ENCODE data around the gene MED20.
"Not testable (repeated sequence)": the region's sequence is repeated elsewhere in the genome, so short reads cannot be mapped to it uniquely, and the experiment has no call there.

DNA sequence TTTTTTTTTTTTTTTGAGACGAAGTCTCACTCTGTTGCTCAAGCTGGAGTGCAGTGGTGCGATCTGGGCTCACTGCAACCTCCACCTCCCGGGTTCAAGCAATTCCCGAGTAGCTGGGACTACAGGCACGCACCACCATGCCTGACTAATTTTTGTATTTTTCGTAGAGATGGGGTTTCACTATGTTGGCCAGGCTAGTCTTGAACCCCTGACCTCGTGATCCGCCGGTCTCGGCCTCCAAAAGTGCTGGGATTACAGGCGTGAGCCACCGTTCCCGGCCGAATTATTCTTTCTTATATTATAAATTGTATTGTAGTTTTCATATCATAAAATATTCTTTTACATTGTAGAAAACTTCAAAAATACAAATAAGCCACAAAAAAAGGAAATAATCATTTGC, 21.9 kb upstream of the MED20 start:
- not testable (repeated sequence) for TF ChIP-seq POLR2A, CTCF (IDR thresholded peaks at IDR 0.05)

Data from esophagus squamous epithelium (tissue), 4 donors.